SK-N-MC (cell line): ENCODE results near the gene TMEM135.

ENCODE experiments used
- EZH2 ChIP-seq: fragments of 200-600 bp; sonication (generic); IDR thresholded peaks from one replicate; pipeline ENCODE4 v1.6.1; 2017; ENCODE audit warnings: antibody characterized with exemption
- POLR2AphosphoS5 ChIP-seq: IDR thresholded peaks from 2 replicates; pipeline ENCODE4 v1.6.1; 2012; ENCODE audit warnings: mild to moderate bottlenecking, low read depth, low read length, borderline replicate concordance

- TF ChIP-seq EZH2 (no peak), POLR2AphosphoS5 (no peak)
Measured at GRCh38 chr11:87322568-87322967, 284.8 kb downstream of the TMEM135 start.
